ENCODE measurements around the gene CLTA.
A peak's percentile ranks its signal among the peaks of the same experiment; 100 is the strongest.
"Not testable (repeated sequence)": the region's sequence is repeated elsewhere in the genome, so short reads cannot be mapped to it uniquely, and the experiment has no call there.

CLTA gene

GRCh38 chr9:36177571-36177970, 13.2 kb upstream of the CLTA start:
- TF ChIP-seq POU2F2 (IDR thresholded peaks at IDR 0.05; ENCODE audit: low read depth, low read length) (no peak), SPI1 (IDR thresholded peaks at IDR 0.05; ENCODE audit: low read depth, low read length) (no peak), POLR2AphosphoS5 (IDR thresholded peaks at IDR 0.05; ENCODE audit: low read depth, low read length) (no peak), TAF1 (IDR thresholded peaks at IDR 0.05; ENCODE audit: low read depth, low read length) (no peak), PAX5 (IDR thresholded peaks at IDR 0.05; ENCODE audit: insufficient read depth, low read length, severe bottlenecking) (no peak), POLR2A (IDR thresholded peaks at IDR 0.05; ENCODE audit: low read depth, low read length) (no peak)
- FAIRE-seq (no peak), DNase-seq (ENCODE audit: insufficient read length, low spot score) (no peak)

GRCh38 chr9:36180243-36180642, 10.5 kb upstream of the CLTA start:
- not testable (repeated sequence) for FAIRE-seq; DNase-seq (ENCODE audit: insufficient read length, low spot score)

- DNase-seq (ENCODE audit: insufficient read length, low spot score) (no peak), FAIRE-seq (peak; percentile 28)
- TF ChIP-seq PAX5 (IDR thresholded peaks at IDR 0.05; ENCODE audit: insufficient read depth, low read length, severe bottlenecking): no peak
- TF ChIP-seq POLR2AphosphoS5 (IDR thresholded peaks at IDR 0.05; ENCODE audit: low read depth, low read length): no peak
Observed at GRCh38 chr9:36187414-36187813, 3.3 kb upstream of the CLTA start.

- FAIRE-seq: no peak
- no peak for DNase-seq (ENCODE audit: insufficient read length, low spot score)
- TF ChIP-seq PAX5 (IDR thresholded peaks at IDR 0.05; ENCODE audit: insufficient read depth, low read length, severe bottlenecking) (no peak), POLR2A (IDR thresholded peaks at IDR 0.05; ENCODE audit: low read depth, low read length) (no peak), TAF1 (IDR thresholded peaks at IDR 0.05; ENCODE audit: low read depth, low read length) (no peak), SPI1 (IDR thresholded peaks at IDR 0.05; ENCODE audit: low read depth, low read length) (no peak), POU2F2 (IDR thresholded peaks at IDR 0.05; ENCODE audit: low read depth, low read length) (no peak), POLR2AphosphoS5 (IDR thresholded peaks at IDR 0.05; ENCODE audit: low read depth, low read length) (no peak)
Observed at GRCh38 chr9:36188212-36188611, 2.5 kb upstream of the CLTA start.

- FAIRE-seq (no peak), DNase-seq (ENCODE audit: insufficient read length, low spot score) (no peak)
- TF ChIP-seq SPI1 (IDR thresholded peaks at IDR 0.05; ENCODE audit: low read depth, low read length) (no peak), POLR2AphosphoS5 (IDR thresholded peaks at IDR 0.05; ENCODE audit: low read depth, low read length) (no peak)
Observed at GRCh38 chr9:36189976-36190375, 745 bp upstream of the CLTA start.

GRCh38 chr9:36191290-36191645, 547 bp downstream of the CLTA start:
- DNase-seq (ENCODE audit: insufficient read length, low spot score): no peak
- FAIRE-seq: peak; percentile 45
- TF ChIP-seq TAF1 (IDR thresholded peaks at IDR 0.05; ENCODE audit: low read depth, low read length) (0 out of 2 replicates have a peak, but pooled peaks have one; percentile 25), SPI1 (IDR thresholded peaks at IDR 0.05; ENCODE audit: low read depth, low read length) (no peak), POU2F2 (IDR thresholded peaks at IDR 0.05; ENCODE audit: low read depth, low read length) (peak; percentile 19; the same call in 1 of the 2 replicates)

GRCh38 chr9:36191686-36192085, 965 bp downstream of the CLTA start:
- DNase-seq (ENCODE audit: insufficient read length, low spot score) (no peak), FAIRE-seq (no peak)
- TF ChIP-seq POLR2A (IDR thresholded peaks at IDR 0.05; ENCODE audit: low read depth, low read length) (no peak), POU2F2 (IDR thresholded peaks at IDR 0.05; ENCODE audit: low read depth, low read length) (no peak), POLR2AphosphoS5 (IDR thresholded peaks at IDR 0.05; ENCODE audit: low read depth, low read length) (no peak), PAX5 (IDR thresholded peaks at IDR 0.05; ENCODE audit: insufficient read depth, low read length, severe bottlenecking) (no peak), SPI1 (IDR thresholded peaks at IDR 0.05; ENCODE audit: low read depth, low read length) (no peak), TAF1 (IDR thresholded peaks at IDR 0.05; ENCODE audit: low read depth, low read length) (no peak)

- TF ChIP-seq PAX5 (IDR thresholded peaks at IDR 0.05; ENCODE audit: insufficient read depth, low read length, severe bottlenecking) (peak; percentile 35), POU2F2 (IDR thresholded peaks at IDR 0.05; ENCODE audit: low read depth, low read length) (no peak)
- FAIRE-seq (no peak), DNase-seq (ENCODE audit: insufficient read length, low spot score) (no peak)
Observed at GRCh38 chr9:36192196-36192595, 1.5 kb downstream of the CLTA start.

- no peak for DNase-seq (ENCODE audit: insufficient read length, low spot score)
- TF ChIP-seq POLR2A (IDR thresholded peaks at IDR 0.05; ENCODE audit: low read depth, low read length): no peak
- TF ChIP-seq PAX5 (IDR thresholded peaks at IDR 0.05; ENCODE audit: insufficient read depth, low read length, severe bottlenecking): no peak
- TF ChIP-seq POU2F2 (IDR thresholded peaks at IDR 0.05; ENCODE audit: low read depth, low read length): no peak
- no peak for TF ChIP-seq TAF1 (IDR thresholded peaks at IDR 0.05; ENCODE audit: low read depth, low read length)
- TF ChIP-seq POLR2AphosphoS5 (IDR thresholded peaks at IDR 0.05; ENCODE audit: low read depth, low read length): no peak
- TF ChIP-seq SPI1 (IDR thresholded peaks at IDR 0.05; ENCODE audit: low read depth, low read length): no peak
- no peak for FAIRE-seq
Observed at GRCh38 chr9:36193023-36193422, 2.3 kb downstream of the CLTA start.

- no peak for TF ChIP-seq SPI1 (IDR thresholded peaks at IDR 0.05; ENCODE audit: low read depth, low read length)
- TF ChIP-seq TAF1 (IDR thresholded peaks at IDR 0.05; ENCODE audit: low read depth, low read length): no peak
- TF ChIP-seq POLR2A (IDR thresholded peaks at IDR 0.05; ENCODE audit: low read depth, low read length): no peak
- TF ChIP-seq POU2F2 (IDR thresholded peaks at IDR 0.05; ENCODE audit: low read depth, low read length): no peak
- DNase-seq (ENCODE audit: insufficient read length, low spot score): no peak
- peak; percentile 20 for FAIRE-seq
Observed at GRCh38 chr9:36194326-36195000, 3.7 kb downstream of the CLTA start.

GRCh38 chr9:36204906-36205547, 14.3 kb downstream of the CLTA start:
- FAIRE-seq (no peak), DNase-seq (ENCODE audit: insufficient read length, low spot score) (no peak)
- TF ChIP-seq POU2F2 (IDR thresholded peaks at IDR 0.05; ENCODE audit: low read depth, low read length) (no peak), POLR2AphosphoS5 (IDR thresholded peaks at IDR 0.05; ENCODE audit: low read depth, low read length) (no peak), PAX5 (IDR thresholded peaks at IDR 0.05; ENCODE audit: insufficient read depth, low read length, severe bottlenecking) (no peak), POLR2A (IDR thresholded peaks at IDR 0.05; ENCODE audit: low read depth, low read length) (no peak), TAF1 (IDR thresholded peaks at IDR 0.05; ENCODE audit: low read depth, low read length) (no peak), SPI1 (IDR thresholded peaks at IDR 0.05; ENCODE audit: low read depth, low read length) (no peak)

Data from GM12891 (cell line).